ENCODE data around the gene MOSPD2.

DNA sequence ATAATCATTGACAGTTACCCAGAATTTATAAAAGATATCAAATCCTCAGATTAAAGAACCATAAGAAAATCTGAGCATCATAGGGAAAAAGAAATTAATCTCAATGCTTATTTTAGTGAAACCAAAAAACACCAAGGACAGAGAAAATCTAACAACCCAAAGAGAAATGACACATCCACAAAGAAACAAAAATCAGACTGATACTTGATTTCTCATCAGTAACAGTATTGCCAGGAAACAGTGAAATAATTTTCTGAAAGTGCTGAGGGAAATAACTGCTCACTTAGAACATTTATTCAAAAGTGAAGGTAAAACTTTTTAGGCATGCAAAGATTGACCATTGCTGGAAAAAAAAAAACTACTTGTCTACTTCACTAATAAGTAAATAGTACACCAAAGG lies 10.6 kb downstream of the MOSPD2 start:
- TF ChIP-seq ZFP3 (CRISPR knock-in tag; IDR thresholded peaks at IDR 0.05) (no peak), SNAI2 (CRISPR knock-in tag; IDR thresholded peaks at IDR 0.05) (no peak), TOX (CRISPR knock-in tag; IDR thresholded peaks at IDR 0.05; ENCODE audit: borderline replicate concordance) (no peak)
- TF ChIP-seq, protein P1, sequence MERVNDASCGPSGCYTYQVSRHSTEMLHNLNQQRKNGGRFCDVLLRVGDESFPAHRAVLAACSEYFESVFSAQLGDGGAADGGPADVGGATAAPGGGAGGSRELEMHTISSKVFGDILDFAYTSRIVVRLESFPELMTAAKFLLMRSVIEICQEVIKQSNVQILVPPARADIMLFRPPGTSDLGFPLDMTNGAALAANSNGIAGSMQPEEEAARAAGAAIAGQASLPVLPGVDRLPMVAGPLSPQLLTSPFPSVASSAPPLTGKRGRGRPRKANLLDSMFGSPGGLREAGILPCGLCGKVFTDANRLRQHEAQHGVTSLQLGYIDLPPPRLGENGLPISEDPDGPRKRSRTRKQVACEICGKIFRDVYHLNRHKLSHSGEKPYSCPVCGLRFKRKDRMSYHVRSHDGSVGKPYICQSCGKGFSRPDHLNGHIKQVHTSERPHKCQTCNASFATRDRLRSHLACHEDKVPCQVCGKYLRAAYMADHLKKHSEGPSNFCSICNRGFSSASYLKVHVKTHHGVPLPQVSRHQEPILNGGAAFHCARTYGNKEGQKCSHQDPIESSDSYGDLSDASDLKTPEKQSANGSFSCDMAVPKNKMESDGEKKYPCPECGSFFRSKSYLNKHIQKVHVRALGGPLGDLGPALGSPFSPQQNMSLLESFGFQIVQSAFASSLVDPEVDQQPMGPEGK (CRISPR knock-in tag; IDR thresholded peaks at IDR 0.05; ENCODE audit: borderline replicate concordance): no peak
- TF ChIP-seq, protein P2, sequence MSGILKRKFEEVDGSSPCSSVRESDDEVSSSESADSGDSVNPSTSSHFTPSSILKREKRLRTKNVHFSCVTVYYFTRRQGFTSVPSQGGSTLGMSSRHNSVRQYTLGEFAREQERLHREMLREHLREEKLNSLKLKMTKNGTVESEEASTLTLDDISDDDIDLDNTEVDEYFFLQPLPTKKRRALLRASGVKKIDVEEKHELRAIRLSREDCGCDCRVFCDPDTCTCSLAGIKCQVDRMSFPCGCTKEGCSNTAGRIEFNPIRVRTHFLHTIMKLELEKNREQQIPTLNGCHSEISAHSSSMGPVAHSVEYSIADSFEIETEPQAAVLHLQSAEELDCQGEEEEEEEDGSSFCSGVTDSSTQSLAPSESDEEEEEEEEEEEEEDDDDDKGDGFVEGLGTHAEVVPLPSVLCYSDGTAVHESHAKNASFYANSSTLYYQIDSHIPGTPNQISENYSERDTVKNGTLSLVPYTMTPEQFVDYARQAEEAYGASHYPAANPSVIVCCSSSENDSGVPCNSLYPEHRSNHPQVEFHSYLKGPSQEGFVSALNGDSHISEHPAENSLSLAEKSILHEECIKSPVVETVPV (CRISPR knock-in tag; IDR thresholded peaks at IDR 0.05): no peak
